SK-N-SH (cell line): ENCODE results near the gene TRAF3IP1. TPM values are rescaled to one million over a fixed set of nuclear protein-coding genes. Genes with fewer than 3 reads are reported as not detected.

ENCODE experiments used
- CTCF ChIA-PET: fragments of 300-600, 350-600 bp; formaldehyde crosslinking; extraction: SDS; loops from one replicate; lab custom pipeline; 2021; lab: Yijun Ruan, JAX
- POLR2A ChIA-PET: fragments of 350-600 bp; sonication (Branson Sonifier 250); formaldehyde crosslinking; extraction: SDS; loops from one replicate; lab custom pipeline; 2020; ENCODE audit warnings: antibody characterized with exemption, inconsistent platforms; lab: Yijun Ruan, JAX
- DNase-seq: peaks from one replicate; pipeline ENCODE4 v3.0.0; 2012
- H2AFZ ChIP-seq: fragments of 200-600 bp; sonication (generic); 2 replicates; pipeline ENCODE4 v1.8.1; 2016; ENCODE audit warnings: antibody characterized with exemption, mild to moderate bottlenecking, low read depth
- H3F3A ChIP-seq: fragments of 200-600 bp; sonication (generic); replicated peaks from 2 replicates; pipeline ENCODE3; 2016; ENCODE audit warnings: antibody characterized with exemption, mild to moderate bottlenecking; ENCODE audit not compliant: insufficient read depth
- H3K27ac ChIP-seq, 2 experiments: fragments of 200-500 bp in 1 of 2; fragments of 200-600 bp in 1 of 2; sonication (Bioruptor generic) in 1 of 2; sonication (generic), shearing (Covaris generic) in 1 of 2; 2 replicates each; pipeline versions ENCODE4 v1.5.1 to v1.6.1; 2014 to 2016; ENCODE audit warnings: low read depth in 2 of 2, inconsistent platforms in 1 of 2, low read length in 1 of 2, mild to moderate bottlenecking in 1 of 2, mixed read lengths in 1 of 2
- H3K27me3 ChIP-seq: fragments of 200-600 bp; sonication (generic), shearing (Covaris generic); 2 replicates; pipeline ENCODE4 v1.6.1; 2016; ENCODE audit warnings: mixed run types; ENCODE audit not compliant: insufficient read depth
- H3K36me3 ChIP-seq, 2 experiments: fragments of 200-500 bp in 1 of 2; fragments of 200-600 bp in 1 of 2; sonication (Bioruptor generic) in 1 of 2; sonication (generic) in 1 of 2; replicated peaks in 1 of 2; 2 replicates each; pipeline versions ENCODE3 to v1.5.1; 2014 to 2016; ENCODE audit warnings: low read length in 1 of 2, mild to moderate bottlenecking in 1 of 2; ENCODE audit not compliant: insufficient read depth in 2 of 2, control insufficient read depth in 1 of 2
- H3K4me1 ChIP-seq, 2 experiments: fragments of 200-500 bp in 1 of 2; fragments of 200-600 bp in 1 of 2; sonication (Bioruptor generic) in 1 of 2; sonication (generic), shearing (Covaris generic) in 1 of 2; 2 replicates each; pipeline versions ENCODE4 v1.5.1 to v1.6.1; 2014 to 2016; ENCODE audit warnings: low read depth in 1 of 2, low read length in 1 of 2, mixed run types in 1 of 2; ENCODE audit not compliant: insufficient read depth in 2 of 2, control insufficient read depth in 1 of 2
- H3K4me2 ChIP-seq: fragments of 200-600 bp; sonication (generic), shearing (Covaris generic); 2 replicates; pipeline ENCODE4 v1.6.1; 2017; ENCODE audit warnings: mixed run types
- H3K4me3 ChIP-seq, 2 experiments: fragments of 200-500 bp in 1 of 2; fragments of 200-600 bp in 1 of 2; sonication (Bioruptor generic) in 1 of 2; sonication (generic), shearing (Covaris generic) in 1 of 2; 2 replicates each; pipeline versions ENCODE4 v1.5.1 to v1.8.1; 2014 to 2016; ENCODE audit warnings: low read depth in 2 of 2, inconsistent platforms in 1 of 2, low read length in 1 of 2, mild to moderate bottlenecking in 1 of 2, mixed read lengths in 1 of 2, moderate library complexity in 1 of 2
- H3K79me2 ChIP-seq: fragments of 200-600 bp; sonication (generic); 2 replicates; pipeline ENCODE4 v1.8.1; 2017; ENCODE audit warnings: mild to moderate bottlenecking; ENCODE audit not compliant: insufficient read depth
- H3K9ac ChIP-seq: fragments of 200-600 bp; sonication (generic); 2 replicates; pipeline ENCODE4 v1.6.1; 2017; ENCODE audit warnings: mixed run types
- H3K9me2 ChIP-seq: fragments of 200-600 bp; sonication (generic); 2 replicates; pipeline ENCODE4 v1.6.1; 2017; ENCODE audit warnings: mixed run types
- H3K9me3 ChIP-seq: fragments of 200-600 bp; sonication (generic); 2 replicates; pipeline ENCODE4 v1.6.1; 2017; ENCODE audit warnings: mixed run types, mild to moderate bottlenecking, moderate library complexity
- H4K20me1 ChIP-seq: fragments of 200-600 bp; sonication (generic); 2 replicates; pipeline ENCODE4 v1.6.1; 2017; ENCODE audit warnings: mild to moderate bottlenecking, mixed run types; ENCODE audit not compliant: insufficient read depth
- ELF1 ChIP-seq: IDR thresholded peaks from 2 replicates; pipeline ENCODE4 v1.4.0; 2012
- FOSL2 ChIP-seq: IDR thresholded peaks from 2 replicates; pipeline ENCODE4 v1.4.0; 2012; ENCODE audit warnings: low read depth, mild to moderate bottlenecking, moderate library complexity, borderline replicate concordance
- FOXJ3 ChIP-seq: sonication (generic); formaldehyde crosslinking; IDR thresholded peaks from 2 replicates; pipeline ENCODE4 v1.5.1; 2020; ENCODE audit warnings: mild to moderate bottlenecking, missing genetic modification reagents
- NRF1 ChIP-seq: IDR thresholded peaks from 2 replicates; pipeline ENCODE4 v1.6.1; 2012; ENCODE audit warnings: low read depth, mild to moderate bottlenecking, low read length
- POLR2AphosphoS5 ChIP-seq: IDR thresholded peaks from 2 replicates; pipeline ENCODE4 v1.6.1; 2012; ENCODE audit warnings: low read depth, low read length
- RFX5 ChIP-seq: IDR thresholded peaks from 2 replicates; pipeline ENCODE4 v1.6.1; 2012; ENCODE audit warnings: mild to moderate bottlenecking, improper control_type of control experiment, low read length
- RXRA ChIP-seq: IDR thresholded peaks from 2 replicates; pipeline ENCODE4 v1.4.0; 2012; ENCODE audit warnings: low read depth, mild to moderate bottlenecking, borderline replicate concordance
- TEAD4 ChIP-seq: IDR thresholded peaks from 2 replicates; pipeline ENCODE4 v1.4.0; 2012; ENCODE audit warnings: mild to moderate bottlenecking, borderline replicate concordance; ENCODE audit not compliant: insufficient read depth
- WGBS: methylation state at CpG from one replicate; pipeline ENCODE4 v1.1.6; 2017; ENCODE audit warnings: low lambda C conversion rate; 5-methylcytosine and 5-hydroxymethylcytosine counted together
- polyA plus RNA-seq, 3 experiments: library from polyadenylated mRNA; depleted of rRNA; stranded (reverse); fragments of >200 nt; gene quantifications; 2 replicates each; pipeline ENCODE4 v1.2.3, GENCODE V29; 2012
- TF ChIP-seq, protein P1 (sequence below): fragments of 150-350 bp; IDR thresholded peaks from 2 replicates; pipeline ENCODE4 v1.6.1; 2017; ENCODE audit warnings: antibody characterized with exemption, low read length, low read depth, borderline replicate concordance
- TF ChIP-seq, protein P2 (sequence below): fragments of 200-600 bp; sonication (generic); IDR thresholded peaks from 2 replicates; pipeline ENCODE4 v1.6.1; 2017; ENCODE audit warnings: antibody characterized with exemption, mild to moderate bottlenecking, moderate library complexity
- TF ChIP-seq, protein P3 (sequence below): fragments of 150-350 bp; IDR thresholded peaks from 2 replicates; pipeline ENCODE4 v1.6.1; 2016; ENCODE audit warnings: mild to moderate bottlenecking, low read depth, low read length
- TF ChIP-seq, protein P4 (sequence below): IDR thresholded peaks from 2 replicates; pipeline ENCODE4; 2012
- TF ChIP-seq, protein P5 (sequence below): IDR thresholded peaks from 2 replicates; pipeline ENCODE4 v1.4.0; 2012; ENCODE audit warnings: low read depth
- TF ChIP-seq, protein P6 (sequence below): IDR thresholded peaks from 2 replicates; pipeline ENCODE4 v1.4.0; 2012; ENCODE audit warnings: low read depth, borderline replicate concordance

Gene TRAF3IP1
- polyA plus RNA-seq, 1 of the 3 experiments (the other 2 are of a cell fraction) = 15.0 TPM

DNA sequence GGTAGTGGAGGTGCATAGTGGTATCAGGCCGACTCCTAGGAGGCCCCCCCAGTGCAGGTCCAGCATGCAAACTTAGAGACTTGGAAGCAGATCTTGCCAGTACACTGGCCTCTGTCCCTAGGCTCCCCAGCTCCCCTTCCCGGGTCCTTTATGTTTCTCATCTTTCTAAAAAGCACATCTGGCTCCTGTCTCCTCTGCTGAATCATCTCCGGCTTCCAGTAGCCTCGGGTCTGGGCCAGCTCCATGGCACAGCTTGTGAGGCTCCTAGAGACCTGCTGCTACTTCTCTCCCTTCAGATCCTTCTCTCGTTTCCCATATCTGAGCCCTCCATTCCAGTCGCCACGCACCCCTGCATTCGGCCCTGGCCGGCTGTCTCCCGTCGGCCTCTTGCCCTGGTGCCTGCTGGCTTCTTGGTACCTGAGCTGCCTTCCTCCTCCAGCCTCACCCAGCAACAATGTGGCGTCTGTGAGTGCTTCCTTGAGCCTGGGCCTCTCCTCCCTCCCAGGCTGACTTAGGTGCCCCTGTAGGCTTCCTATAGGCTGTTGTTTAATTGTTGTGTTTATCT is 6.6 kb downstream of the TRAF3IP1 start:
- CTCF ChIA-PET = no interaction called here
- Histone ChIP-seq H3K4me2 (no peak overlapping the region), H3K36me3 (peaks cover 16 to 38% of the 10 kb centered on the region in 2 experiments), H3K9me2 (no peaks in the 10 kb centered on the region), H3K4me1 (peaks cover 0 to 8% of the 10 kb centered on the region in 2 experiments; a peak in 1 of 4 replicates), H3K27ac (no peak overlapping the region), H4K20me1 (peaks cover 3% of the 10 kb centered on the region; the same call in 1 of the 2 replicates), H3K27me3 (no peaks in the 10 kb centered on the region), H3K4me3 (no peak overlapping the region), H3F3A (peaks cover 3% of the 10 kb centered on the region), H2AFZ (no peak overlapping the region), H3K9ac (no peak overlapping the region)
- no peak for DNase-seq
- WGBS = 90% methylated on average over 12 of the region's 12 CpGs
- POLR2A ChIA-PET = no interaction called here
- TF ChIP-seq, protein P1, sequence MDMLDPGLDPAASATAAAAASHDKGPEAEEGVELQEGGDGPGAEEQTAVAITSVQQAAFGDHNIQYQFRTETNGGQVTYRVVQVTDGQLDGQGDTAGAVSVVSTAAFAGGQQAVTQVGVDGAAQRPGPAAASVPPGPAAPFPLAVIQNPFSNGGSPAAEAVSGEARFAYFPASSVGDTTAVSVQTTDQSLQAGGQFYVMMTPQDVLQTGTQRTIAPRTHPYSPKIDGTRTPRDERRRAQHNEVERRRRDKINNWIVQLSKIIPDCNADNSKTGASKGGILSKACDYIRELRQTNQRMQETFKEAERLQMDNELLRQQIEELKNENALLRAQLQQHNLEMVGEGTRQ = no peak
- TF ChIP-seq POLR2AphosphoS5 = no peak
- TF ChIP-seq, protein P2, sequence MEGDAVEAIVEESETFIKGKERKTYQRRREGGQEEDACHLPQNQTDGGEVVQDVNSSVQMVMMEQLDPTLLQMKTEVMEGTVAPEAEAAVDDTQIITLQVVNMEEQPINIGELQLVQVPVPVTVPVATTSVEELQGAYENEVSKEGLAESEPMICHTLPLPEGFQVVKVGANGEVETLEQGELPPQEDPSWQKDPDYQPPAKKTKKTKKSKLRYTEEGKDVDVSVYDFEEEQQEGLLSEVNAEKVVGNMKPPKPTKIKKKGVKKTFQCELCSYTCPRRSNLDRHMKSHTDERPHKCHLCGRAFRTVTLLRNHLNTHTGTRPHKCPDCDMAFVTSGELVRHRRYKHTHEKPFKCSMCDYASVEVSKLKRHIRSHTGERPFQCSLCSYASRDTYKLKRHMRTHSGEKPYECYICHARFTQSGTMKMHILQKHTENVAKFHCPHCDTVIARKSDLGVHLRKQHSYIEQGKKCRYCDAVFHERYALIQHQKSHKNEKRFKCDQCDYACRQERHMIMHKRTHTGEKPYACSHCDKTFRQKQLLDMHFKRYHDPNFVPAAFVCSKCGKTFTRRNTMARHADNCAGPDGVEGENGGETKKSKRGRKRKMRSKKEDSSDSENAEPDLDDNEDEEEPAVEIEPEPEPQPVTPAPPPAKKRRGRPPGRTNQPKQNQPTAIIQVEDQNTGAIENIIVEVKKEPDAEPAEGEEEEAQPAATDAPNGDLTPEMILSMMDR = no peak
- TF ChIP-seq RXRA = no peak
- TF ChIP-seq TEAD4 = no peak
- TF ChIP-seq, protein P3, sequence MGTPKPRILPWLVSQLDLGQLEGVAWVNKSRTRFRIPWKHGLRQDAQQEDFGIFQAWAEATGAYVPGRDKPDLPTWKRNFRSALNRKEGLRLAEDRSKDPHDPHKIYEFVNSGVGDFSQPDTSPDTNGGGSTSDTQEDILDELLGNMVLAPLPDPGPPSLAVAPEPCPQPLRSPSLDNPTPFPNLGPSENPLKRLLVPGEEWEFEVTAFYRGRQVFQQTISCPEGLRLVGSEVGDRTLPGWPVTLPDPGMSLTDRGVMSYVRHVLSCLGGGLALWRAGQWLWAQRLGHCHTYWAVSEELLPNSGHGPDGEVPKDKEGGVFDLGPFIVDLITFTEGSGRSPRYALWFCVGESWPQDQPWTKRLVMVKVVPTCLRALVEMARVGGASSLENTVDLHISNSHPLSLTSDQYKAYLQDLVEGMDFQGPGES = no peak
- TF ChIP-seq, protein P4, sequence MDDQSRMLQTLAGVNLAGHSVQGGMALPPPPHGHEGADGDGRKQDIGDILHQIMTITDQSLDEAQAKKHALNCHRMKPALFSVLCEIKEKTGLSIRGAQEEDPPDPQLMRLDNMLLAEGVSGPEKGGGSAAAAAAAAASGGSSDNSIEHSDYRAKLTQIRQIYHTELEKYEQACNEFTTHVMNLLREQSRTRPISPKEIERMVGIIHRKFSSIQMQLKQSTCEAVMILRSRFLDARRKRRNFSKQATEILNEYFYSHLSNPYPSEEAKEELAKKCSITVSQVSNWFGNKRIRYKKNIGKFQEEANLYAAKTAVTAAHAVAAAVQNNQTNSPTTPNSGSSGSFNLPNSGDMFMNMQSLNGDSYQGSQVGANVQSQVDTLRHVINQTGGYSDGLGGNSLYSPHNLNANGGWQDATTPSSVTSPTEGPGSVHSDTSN = no peak
- no peak for TF ChIP-seq FOSL2
- no peak for TF ChIP-seq NRF1
- TF ChIP-seq, protein P5, sequence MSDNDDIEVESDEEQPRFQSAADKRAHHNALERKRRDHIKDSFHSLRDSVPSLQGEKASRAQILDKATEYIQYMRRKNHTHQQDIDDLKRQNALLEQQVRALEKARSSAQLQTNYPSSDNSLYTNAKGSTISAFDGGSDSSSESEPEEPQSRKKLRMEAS = no peak
- no peak for TF ChIP-seq ELF1
- TF ChIP-seq, protein P6, sequence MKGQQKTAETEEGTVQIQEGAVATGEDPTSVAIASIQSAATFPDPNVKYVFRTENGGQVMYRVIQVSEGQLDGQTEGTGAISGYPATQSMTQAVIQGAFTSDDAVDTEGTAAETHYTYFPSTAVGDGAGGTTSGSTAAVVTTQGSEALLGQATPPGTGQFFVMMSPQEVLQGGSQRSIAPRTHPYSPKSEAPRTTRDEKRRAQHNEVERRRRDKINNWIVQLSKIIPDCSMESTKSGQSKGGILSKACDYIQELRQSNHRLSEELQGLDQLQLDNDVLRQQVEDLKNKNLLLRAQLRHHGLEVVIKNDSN = no peak
- no peak for TF ChIP-seq RFX5
- TF ChIP-seq FOXJ3 = no peak
- TF ChIP-seq, all 33 proteins: peak for 0
- Histone ChIP-seq H3K79me2 (peaks cover 51% of the 10 kb centered on the region), H3K9me3 (no peaks in the 10 kb centered on the region)
